B cell (primary cell): Measurements from ENCODE around the gene KPNA2.
A peak's percentile ranks its signal among the peaks of the same experiment; 100 is the strongest.

ENCODE experiments used
- EZH2 ChIP-seq: IDR thresholded peaks from 2 replicates; pipeline ENCODE4 v1.6.1; 2012; ENCODE audit warnings: borderline replicate concordance, low read depth, mild to moderate bottlenecking, moderate library complexity, low read length; ENCODE audit not compliant: insufficient read depth, poor library complexity, severe bottlenecking
- TF ChIP-seq, protein P1 (sequence below): fragments of 200-600 bp; IDR thresholded peaks from one replicate; pipeline ENCODE4 v1.8.0; 2022; ENCODE audit warnings: antibody characterized with exemption, mild to moderate bottlenecking

GRCh38 chr17:68057531-68057952, 22.0 kb downstream of the KPNA2 start:
- TF ChIP-seq, protein P1, sequence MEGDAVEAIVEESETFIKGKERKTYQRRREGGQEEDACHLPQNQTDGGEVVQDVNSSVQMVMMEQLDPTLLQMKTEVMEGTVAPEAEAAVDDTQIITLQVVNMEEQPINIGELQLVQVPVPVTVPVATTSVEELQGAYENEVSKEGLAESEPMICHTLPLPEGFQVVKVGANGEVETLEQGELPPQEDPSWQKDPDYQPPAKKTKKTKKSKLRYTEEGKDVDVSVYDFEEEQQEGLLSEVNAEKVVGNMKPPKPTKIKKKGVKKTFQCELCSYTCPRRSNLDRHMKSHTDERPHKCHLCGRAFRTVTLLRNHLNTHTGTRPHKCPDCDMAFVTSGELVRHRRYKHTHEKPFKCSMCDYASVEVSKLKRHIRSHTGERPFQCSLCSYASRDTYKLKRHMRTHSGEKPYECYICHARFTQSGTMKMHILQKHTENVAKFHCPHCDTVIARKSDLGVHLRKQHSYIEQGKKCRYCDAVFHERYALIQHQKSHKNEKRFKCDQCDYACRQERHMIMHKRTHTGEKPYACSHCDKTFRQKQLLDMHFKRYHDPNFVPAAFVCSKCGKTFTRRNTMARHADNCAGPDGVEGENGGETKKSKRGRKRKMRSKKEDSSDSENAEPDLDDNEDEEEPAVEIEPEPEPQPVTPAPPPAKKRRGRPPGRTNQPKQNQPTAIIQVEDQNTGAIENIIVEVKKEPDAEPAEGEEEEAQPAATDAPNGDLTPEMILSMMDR: peak; percentile 47
- TF ChIP-seq EZH2: no peak
